ENCODE measurements around the gene RAB28. TPM values are rescaled to one million over a fixed set of nuclear protein-coding genes. Genes with fewer than 3 reads are reported as not detected.

RAB28 gene
- polyA plus RNA-seq, 1 donor, result 18.4 TPM

- H3K4me1 ChIP-seq (ENCODE audit: control insufficient read depth, insufficient read depth, low read length), result no peaks in the 10 kb centered on the region
- no peaks in the 10 kb centered on the region for H3K36me3 ChIP-seq (ENCODE audit: control insufficient read depth, insufficient read depth, low read length)
- no peak for DNase-seq
- no peaks in the 10 kb centered on the region for H3K27me3 ChIP-seq (ENCODE audit: control insufficient read depth, insufficient read depth, low read length)
- H3K9me3 ChIP-seq (ENCODE audit: control insufficient read depth, low read depth, low read length), result no peaks in the 10 kb centered on the region
- H3K27ac ChIP-seq (ENCODE audit: low read length), result no peak overlapping the region
- H3K4me3 ChIP-seq (ENCODE audit: low read length), result no peak overlapping the region
Observed at GRCh38 chr4:13386405-13387107, 97.6 kb downstream of the RAB28 start.

DNA sequence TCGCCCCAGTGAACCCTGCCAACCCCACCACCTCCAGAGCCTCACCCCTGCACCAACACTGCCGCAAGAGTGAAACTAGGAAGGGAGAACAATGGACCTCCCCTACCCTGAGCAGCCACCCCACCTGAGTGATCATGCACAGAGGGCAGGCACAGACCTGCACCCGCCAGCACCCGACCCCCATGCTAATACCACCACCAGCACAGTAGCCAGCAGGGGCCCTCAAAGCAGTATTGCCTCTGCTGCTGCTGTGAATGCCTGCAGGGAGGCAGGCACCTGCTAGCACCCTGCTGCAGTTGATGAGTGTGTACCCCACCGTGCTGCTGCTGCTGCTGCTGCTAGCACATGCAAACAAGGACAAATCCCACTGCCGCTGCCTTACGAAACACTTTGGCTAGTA lies 100.1 kb downstream of the RAB28 start:
- Histone ChIP-seq H3K27ac (ENCODE audit: low read length) (no peak overlapping the region), H3K4me3 (ENCODE audit: low read length) (no peak overlapping the region), H3K27me3 (ENCODE audit: control insufficient read depth, insufficient read depth, low read length) (no peaks in the 10 kb centered on the region), H3K36me3 (ENCODE audit: control insufficient read depth, insufficient read depth, low read length) (peaks cover 3% of the 10 kb centered on the region), H3K4me1 (ENCODE audit: control insufficient read depth, insufficient read depth, low read length) (no peaks in the 10 kb centered on the region), H3K9me3 (ENCODE audit: control insufficient read depth, low read depth, low read length) (no peaks in the 10 kb centered on the region)
- WGBS (ENCODE audit: insufficient coverage, low lambda C conversion rate), result no CpG with 5 or more reads among the region's 7 CpGs
- DNase-seq, result no peak

- DNase-seq, result no peak
- no peaks in the 10 kb centered on the region for H3K9me3 ChIP-seq (ENCODE audit: control insufficient read depth, low read depth, low read length)
- H3K27ac ChIP-seq (ENCODE audit: low read length), result no peak overlapping the region
- H3K4me1 ChIP-seq (ENCODE audit: control insufficient read depth, insufficient read depth, low read length), result no peaks in the 10 kb centered on the region
- no peak overlapping the region for H3K4me3 ChIP-seq (ENCODE audit: low read length)
- WGBS (ENCODE audit: insufficient coverage, low lambda C conversion rate), result 100% methylated on average over 1 of the region's 9 CpGs
- no peaks in the 10 kb centered on the region for H3K27me3 ChIP-seq (ENCODE audit: control insufficient read depth, insufficient read depth, low read length)
- H3K36me3 ChIP-seq (ENCODE audit: control insufficient read depth, insufficient read depth, low read length), result peaks cover 3% of the 10 kb centered on the region
Observed at GRCh38 chr4:13378973-13379759, 105.0 kb downstream of the RAB28 start.

DNA sequence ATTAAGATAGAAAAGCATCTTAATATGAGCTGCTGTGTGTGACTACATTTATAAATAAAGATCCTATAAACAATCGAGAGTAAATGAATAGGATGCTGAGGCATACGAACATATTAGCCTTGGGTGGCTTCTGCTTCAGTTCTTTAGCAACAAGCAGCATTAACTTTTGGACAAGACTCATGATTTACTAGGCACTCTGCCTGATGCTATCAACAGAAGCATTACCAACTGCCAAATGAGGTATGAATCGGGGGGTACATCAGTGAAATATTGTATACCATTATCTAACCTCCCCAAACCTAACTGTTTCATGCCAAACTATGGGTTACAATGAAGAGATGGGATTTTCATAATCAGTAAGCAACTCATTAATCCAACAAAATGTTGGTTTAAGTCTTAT lies 113.1 kb downstream of the RAB28 start:
- H3K4me3 ChIP-seq (ENCODE audit: low read length), result no peak overlapping the region
- no peak overlapping the region for H3K27ac ChIP-seq (ENCODE audit: low read length)
- 82% methylated on average over 2 of the region's 3 CpGs for WGBS (ENCODE audit: insufficient coverage, low lambda C conversion rate)
- DNase-seq, result no peak
- peaks cover 5% of the 10 kb centered on the region for H3K36me3 ChIP-seq (ENCODE audit: control insufficient read depth, insufficient read depth, low read length)
- H3K4me1 ChIP-seq (ENCODE audit: control insufficient read depth, insufficient read depth, low read length), result no peaks in the 10 kb centered on the region
- H3K9me3 ChIP-seq (ENCODE audit: control insufficient read depth, low read depth, low read length), result no peaks in the 10 kb centered on the region
- no peaks in the 10 kb centered on the region for H3K27me3 ChIP-seq (ENCODE audit: control insufficient read depth, insufficient read depth, low read length)

DNA sequence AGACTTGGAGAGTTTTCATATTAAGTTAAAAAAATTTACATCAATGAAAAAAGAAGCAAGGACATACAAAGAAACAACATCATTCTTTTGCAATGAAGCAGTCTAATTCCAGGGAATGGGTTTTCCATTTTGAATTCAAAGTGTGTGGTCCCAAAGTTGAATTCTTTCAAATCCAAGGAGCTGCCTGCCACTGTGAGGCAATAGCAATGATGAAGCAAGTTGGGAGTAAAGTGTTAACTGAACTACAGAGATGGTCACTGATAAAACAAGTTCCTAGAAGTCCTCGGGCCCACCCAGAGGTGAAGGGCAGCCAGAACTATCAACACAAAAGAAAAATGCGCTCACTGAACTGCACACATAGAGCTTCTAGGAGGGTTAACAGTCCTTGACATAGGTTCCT lies 115.9 kb downstream of the RAB28 start:
- Histone ChIP-seq H3K4me1 (ENCODE audit: control insufficient read depth, insufficient read depth, low read length) (no peaks in the 10 kb centered on the region), H3K9me3 (ENCODE audit: control insufficient read depth, low read depth, low read length) (no peaks in the 10 kb centered on the region), H3K27me3 (ENCODE audit: control insufficient read depth, insufficient read depth, low read length) (no peaks in the 10 kb centered on the region), H3K4me3 (ENCODE audit: low read length) (no peak overlapping the region), H3K27ac (ENCODE audit: low read length) (no peak overlapping the region), H3K36me3 (ENCODE audit: control insufficient read depth, insufficient read depth, low read length) (peaks cover 8% of the 10 kb centered on the region)
- WGBS (ENCODE audit: insufficient coverage, low lambda C conversion rate), result no CpG with 5 or more reads among the region's 2 CpGs
- no peak for DNase-seq

DNA sequence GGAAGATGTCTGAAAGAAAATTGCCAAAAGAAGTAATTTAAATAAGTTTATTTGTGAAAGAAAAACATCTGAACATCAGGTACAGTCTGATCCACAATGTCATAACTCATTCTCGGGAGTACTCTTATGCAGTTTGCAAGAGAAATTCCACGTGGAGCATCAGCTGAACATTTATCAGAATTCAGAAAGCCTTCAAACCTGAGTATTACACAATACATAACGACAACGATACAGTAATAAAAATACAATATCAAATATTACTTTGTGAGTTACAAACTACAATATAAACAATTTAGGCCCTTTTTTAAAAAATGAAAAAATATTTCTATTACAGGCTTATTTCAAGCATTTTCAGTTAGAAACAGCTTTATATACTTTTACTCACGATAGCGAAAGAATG lies 116.4 kb downstream of the RAB28 start:
- DNase-seq, result no peak
- H3K4me1 ChIP-seq (ENCODE audit: control insufficient read depth, insufficient read depth, low read length), result no peaks in the 10 kb centered on the region
- H3K4me3 ChIP-seq (ENCODE audit: low read length), result no peak overlapping the region
- no peaks in the 10 kb centered on the region for H3K27me3 ChIP-seq (ENCODE audit: control insufficient read depth, insufficient read depth, low read length)
- H3K36me3 ChIP-seq (ENCODE audit: control insufficient read depth, insufficient read depth, low read length), result peaks cover 8% of the 10 kb centered on the region
- no peak overlapping the region for H3K27ac ChIP-seq (ENCODE audit: low read length)
- 95% methylated on average over 4 of the region's 6 CpGs for WGBS (ENCODE audit: insufficient coverage, low lambda C conversion rate)
- no peaks in the 10 kb centered on the region for H3K9me3 ChIP-seq (ENCODE audit: control insufficient read depth, low read depth, low read length)

DNA sequence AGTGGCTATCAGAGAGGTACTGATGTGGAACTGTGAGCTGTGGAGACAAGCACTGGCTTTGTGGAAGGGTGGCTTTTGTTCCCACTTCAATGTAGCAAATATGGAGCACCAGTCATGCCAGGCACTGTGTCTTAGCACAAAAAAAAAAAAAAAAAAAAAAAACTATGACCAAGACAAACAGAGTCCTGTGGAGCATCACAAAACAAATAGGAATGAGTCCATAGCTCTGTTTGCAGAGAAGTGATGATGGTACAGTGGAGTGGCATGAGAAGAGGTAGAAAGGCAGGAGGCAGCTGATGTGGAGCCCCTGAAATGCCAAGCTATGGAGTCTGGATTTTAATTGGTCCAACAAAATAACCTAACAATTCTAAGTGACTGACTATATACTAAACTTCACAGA lies 116.9 kb downstream of the RAB28 start:
- Histone ChIP-seq H3K4me1 (ENCODE audit: control insufficient read depth, insufficient read depth, low read length) (no peaks in the 10 kb centered on the region), H3K27me3 (ENCODE audit: control insufficient read depth, insufficient read depth, low read length) (no peaks in the 10 kb centered on the region), H3K27ac (ENCODE audit: low read length) (no peak overlapping the region), H3K9me3 (ENCODE audit: control insufficient read depth, low read depth, low read length) (no peaks in the 10 kb centered on the region), H3K4me3 (ENCODE audit: low read length) (no peak overlapping the region), H3K36me3 (ENCODE audit: control insufficient read depth, insufficient read depth, low read length) (peaks cover 8% of the 10 kb centered on the region)
- DNase-seq, result no peak

DNA sequence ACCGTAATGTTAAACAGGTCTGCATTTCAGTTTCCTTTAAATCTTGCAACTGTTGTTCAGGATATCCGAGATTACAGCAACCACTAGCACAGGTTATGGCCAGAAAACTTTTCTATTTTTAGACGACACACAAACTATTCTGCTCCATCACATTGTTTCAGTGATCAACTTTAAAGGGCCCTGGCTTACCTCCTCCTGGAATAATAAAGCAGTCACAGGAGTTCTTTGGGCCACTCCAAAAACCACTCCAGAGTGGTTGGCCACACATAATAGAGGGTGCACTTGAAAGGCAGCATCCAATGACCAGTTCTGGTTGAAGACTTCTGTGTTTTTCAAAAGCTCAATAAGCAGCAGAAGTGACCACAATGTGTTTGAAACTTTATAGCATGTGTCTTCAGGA lies 118.9 kb downstream of the RAB28 start:
- no peak overlapping the region for H3K4me3 ChIP-seq (ENCODE audit: low read length)
- H3K27me3 ChIP-seq (ENCODE audit: control insufficient read depth, insufficient read depth, low read length), result no peaks in the 10 kb centered on the region
- peaks cover 8% of the 10 kb centered on the region for H3K36me3 ChIP-seq (ENCODE audit: control insufficient read depth, insufficient read depth, low read length)
- WGBS (ENCODE audit: insufficient coverage, low lambda C conversion rate), result 94% methylated on average over 2 of the region's 3 CpGs
- H3K9me3 ChIP-seq (ENCODE audit: control insufficient read depth, low read depth, low read length), result no peaks in the 10 kb centered on the region
- H3K4me1 ChIP-seq (ENCODE audit: control insufficient read depth, insufficient read depth, low read length), result no peaks in the 10 kb centered on the region
- DNase-seq, result no peak
- no peak overlapping the region for H3K27ac ChIP-seq (ENCODE audit: low read length)

GRCh38 chr4:13364653-13365052 lies 119.5 kb downstream of the RAB28 start:
- no peaks in the 10 kb centered on the region for H3K27me3 ChIP-seq (ENCODE audit: control insufficient read depth, insufficient read depth, low read length)
- H3K4me3 ChIP-seq (ENCODE audit: low read length), result no peak overlapping the region
- 100% methylated on average over 3 of the region's 6 CpGs for WGBS (ENCODE audit: insufficient coverage, low lambda C conversion rate)
- peaks cover 8% of the 10 kb centered on the region for H3K36me3 ChIP-seq (ENCODE audit: control insufficient read depth, insufficient read depth, low read length)
- no peaks in the 10 kb centered on the region for H3K9me3 ChIP-seq (ENCODE audit: control insufficient read depth, low read depth, low read length)
- no peak overlapping the region for H3K27ac ChIP-seq (ENCODE audit: low read length)
- H3K4me1 ChIP-seq (ENCODE audit: control insufficient read depth, insufficient read depth, low read length), result no peaks in the 10 kb centered on the region
- no peak for DNase-seq

DNA sequence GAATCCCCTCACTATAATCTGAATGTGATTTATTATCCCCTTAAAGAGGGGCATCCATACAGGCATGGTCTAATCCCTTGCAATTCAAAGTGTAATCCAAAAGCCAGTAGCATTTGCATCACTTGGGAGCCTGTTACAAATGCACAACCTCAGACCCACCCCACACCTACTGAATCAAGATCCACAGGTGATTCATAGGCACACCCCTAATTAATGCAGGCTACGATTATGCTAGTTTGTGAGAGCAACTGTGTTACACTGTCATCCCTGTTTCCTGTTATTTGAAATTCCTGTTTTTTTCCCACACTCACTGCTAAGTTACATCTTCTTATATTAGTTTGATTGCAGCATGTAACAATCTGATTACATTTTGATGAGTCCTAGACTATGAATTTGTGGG lies 120.0 kb downstream of the RAB28 start:
- H3K27me3 ChIP-seq (ENCODE audit: control insufficient read depth, insufficient read depth, low read length), result no peaks in the 10 kb centered on the region
- H3K4me3 ChIP-seq (ENCODE audit: low read length), result no peak overlapping the region
- H3K4me1 ChIP-seq (ENCODE audit: control insufficient read depth, insufficient read depth, low read length), result no peaks in the 10 kb centered on the region
- no peak for DNase-seq
- no peak overlapping the region for H3K27ac ChIP-seq (ENCODE audit: low read length)
- no CpG with 5 or more reads among the region's 1 CpG for WGBS (ENCODE audit: insufficient coverage, low lambda C conversion rate)
- H3K9me3 ChIP-seq (ENCODE audit: control insufficient read depth, low read depth, low read length), result no peaks in the 10 kb centered on the region
- peaks cover 8% of the 10 kb centered on the region for H3K36me3 ChIP-seq (ENCODE audit: control insufficient read depth, insufficient read depth, low read length)

- H3K4me3 ChIP-seq (ENCODE audit: low read length), result no peak overlapping the region
- H3K4me1 ChIP-seq (ENCODE audit: control insufficient read depth, insufficient read depth, low read length), result no peaks in the 10 kb centered on the region
- DNase-seq, result no peak
- H3K9me3 ChIP-seq (ENCODE audit: control insufficient read depth, low read depth, low read length), result no peaks in the 10 kb centered on the region
- no CpG with 5 or more reads among the region's 1 CpG for WGBS (ENCODE audit: insufficient coverage, low lambda C conversion rate)
- no peak overlapping the region for H3K27ac ChIP-seq (ENCODE audit: low read length)
- H3K36me3 ChIP-seq (ENCODE audit: control insufficient read depth, insufficient read depth, low read length), result peaks cover 2% of the 10 kb centered on the region
- H3K27me3 ChIP-seq (ENCODE audit: control insufficient read depth, insufficient read depth, low read length), result no peaks in the 10 kb centered on the region
Observed at GRCh38 chr4:13359809-13360208, 124.3 kb downstream of the RAB28 start.

All from large intestine (tissue), 3 donors.